Endometrium (tissue), 2 donors: ENCODE measurements around the gene EIF4G1.

Experiments
- FAIRE-seq: peaks from 2 replicates; lab custom pipeline; 2012; peaks lifted over from hg19 to GRCh38; lab: Jason Lieb, UNC
- donor health status: control.
- donor health status: control.

The EIF4G1 gene

GRCh38 chr3:184351511-184352148 is 37.2 kb downstream of the EIF4G1 start:
- no peak for FAIRE-seq

- FAIRE-seq = no peak
Observed at GRCh38 chr3:184352149-184352785, 37.9 kb downstream of the EIF4G1 start.

GRCh38 chr3:184352897-184353545 is 38.6 kb downstream of the EIF4G1 start:
- FAIRE-seq = no peak

GRCh38 chr3:184353546-184353941 is 39.1 kb downstream of the EIF4G1 start:
- no peak for FAIRE-seq

DNA sequence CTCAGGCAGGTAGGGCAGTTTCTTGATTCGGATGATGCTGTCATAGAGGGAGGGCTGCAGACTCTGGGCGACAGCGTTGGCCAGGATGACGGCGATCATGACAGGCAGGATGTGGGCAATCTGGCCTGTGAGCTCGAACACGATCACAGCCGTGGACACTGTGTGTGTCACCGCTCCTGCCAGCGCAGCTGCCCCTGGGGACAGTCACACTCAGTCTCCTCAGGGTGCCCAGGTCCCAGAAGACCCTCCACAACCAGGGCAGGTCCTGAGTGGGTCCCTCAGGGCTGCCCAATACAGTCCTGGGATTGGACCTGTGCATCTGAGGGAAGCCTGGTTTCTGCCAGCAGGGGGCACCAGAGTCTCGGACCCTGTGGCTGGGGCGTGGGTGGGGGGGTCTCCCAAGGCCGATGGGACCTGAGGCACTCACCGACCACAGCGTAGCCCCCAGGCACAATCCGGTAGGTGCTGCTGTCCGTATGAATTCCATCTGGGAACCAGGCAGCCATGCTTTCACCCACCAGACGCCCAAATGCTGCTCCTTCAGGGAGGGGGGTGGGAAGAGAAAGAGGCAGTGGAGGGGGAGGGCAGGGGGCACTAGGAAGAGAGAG is 39.8 kb downstream of the EIF4G1 start:
- FAIRE-seq = no peak

GRCh38 chr3:184354754-184355153 is 40.3 kb downstream of the EIF4G1 start:
- FAIRE-seq = no peak

DNA sequence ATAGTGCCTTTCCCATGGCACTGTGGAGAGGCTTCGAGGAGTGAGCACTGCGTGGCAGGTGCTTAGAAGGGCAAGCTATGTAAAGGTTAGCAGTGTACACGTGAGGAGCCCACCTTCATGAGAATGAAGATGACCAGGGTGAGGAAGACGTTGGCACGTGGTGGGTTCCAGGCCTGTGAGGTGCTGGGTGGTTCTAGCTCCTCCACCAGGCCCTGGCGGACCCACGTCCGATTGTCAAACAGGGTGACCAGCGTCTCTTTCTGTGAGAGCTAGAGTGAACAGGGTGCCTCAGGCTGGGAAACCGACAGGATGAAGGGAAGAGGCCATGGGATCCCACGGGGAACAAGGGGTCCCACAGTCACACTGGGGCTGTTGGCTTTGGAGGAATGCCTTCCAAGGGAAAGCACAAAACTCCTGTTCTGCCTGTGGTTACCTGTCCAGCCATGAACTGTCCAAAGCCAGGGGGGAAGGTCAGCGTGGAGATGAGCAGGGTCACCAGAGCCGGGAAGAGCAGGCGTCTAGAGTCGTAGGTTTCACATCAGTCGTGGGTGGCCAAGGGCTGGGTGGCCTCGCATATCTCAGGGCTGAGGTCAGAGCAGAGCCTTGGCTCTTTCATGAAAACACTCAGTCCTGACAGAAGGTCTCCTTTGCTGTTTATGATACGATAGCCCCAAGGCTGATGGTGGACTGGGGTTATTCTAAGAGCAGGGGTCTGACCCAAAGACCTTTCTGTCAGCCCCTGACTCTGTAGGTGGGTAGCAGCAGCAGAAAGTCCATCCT is 41.0 kb downstream of the EIF4G1 start:
- no peak for FAIRE-seq

- no peak for FAIRE-seq
Observed at GRCh38 chr3:184357248-184358123, 43.1 kb downstream of the EIF4G1 start.

DNA sequence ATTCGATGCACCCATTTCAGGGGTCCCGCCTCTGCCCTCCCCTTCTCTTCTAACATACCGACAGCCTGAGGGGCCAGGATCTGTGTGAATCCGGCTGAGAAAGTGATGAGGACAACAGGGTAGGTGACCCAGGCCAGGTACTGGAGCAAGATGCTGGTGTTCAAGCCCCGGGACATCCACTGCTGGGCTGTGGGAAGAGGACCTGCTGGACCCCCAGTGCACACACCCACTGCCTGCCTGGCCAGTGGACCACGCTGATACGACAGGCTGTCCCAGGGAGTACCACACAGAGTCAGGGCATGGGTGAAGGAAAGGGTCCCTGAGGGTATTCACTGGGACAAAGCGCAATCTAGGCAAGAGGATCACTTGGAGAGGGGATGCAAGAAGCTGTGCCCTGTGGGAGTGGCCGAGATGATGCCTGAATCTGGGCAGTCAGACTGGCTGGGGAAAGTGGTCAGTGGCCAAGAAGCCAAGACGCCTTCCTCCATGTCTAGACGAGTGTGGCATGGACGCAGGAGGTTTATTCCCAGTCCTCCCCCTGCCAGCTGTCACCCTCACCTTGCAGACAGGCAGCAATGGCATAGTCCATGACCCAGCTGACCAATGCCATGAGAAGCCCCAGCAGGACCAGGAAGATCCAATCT is 43.8 kb downstream of the EIF4G1 start:
- no peak for FAIRE-seq

GRCh38 chr3:184358921-184359350 is 44.5 kb downstream of the EIF4G1 start:
- no peak for FAIRE-seq

DNA sequence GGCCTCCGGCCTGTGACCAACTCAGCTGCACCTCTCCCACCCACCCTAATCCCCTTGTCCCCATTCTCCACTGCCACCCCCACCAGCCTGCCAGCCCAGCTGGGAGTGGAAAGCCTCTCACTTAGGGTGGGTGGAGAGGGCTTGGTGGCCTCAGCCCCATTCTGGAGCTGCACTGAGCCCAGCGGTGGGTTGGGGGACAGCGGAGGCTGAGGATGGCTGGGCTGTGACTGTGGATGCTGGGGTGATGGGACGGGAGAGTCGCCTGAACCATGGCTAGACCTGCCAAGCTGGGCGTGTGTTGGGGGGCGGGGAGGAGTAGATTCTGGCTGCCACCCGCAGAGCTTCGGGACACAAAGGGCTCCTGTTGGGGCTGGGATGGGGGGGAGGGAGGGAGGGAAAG is 45.2 kb downstream of the EIF4G1 start:
- FAIRE-seq = no peak

GRCh38 chr3:184360070-184360928 is 45.9 kb downstream of the EIF4G1 start:
- no peak for FAIRE-seq

DNA sequence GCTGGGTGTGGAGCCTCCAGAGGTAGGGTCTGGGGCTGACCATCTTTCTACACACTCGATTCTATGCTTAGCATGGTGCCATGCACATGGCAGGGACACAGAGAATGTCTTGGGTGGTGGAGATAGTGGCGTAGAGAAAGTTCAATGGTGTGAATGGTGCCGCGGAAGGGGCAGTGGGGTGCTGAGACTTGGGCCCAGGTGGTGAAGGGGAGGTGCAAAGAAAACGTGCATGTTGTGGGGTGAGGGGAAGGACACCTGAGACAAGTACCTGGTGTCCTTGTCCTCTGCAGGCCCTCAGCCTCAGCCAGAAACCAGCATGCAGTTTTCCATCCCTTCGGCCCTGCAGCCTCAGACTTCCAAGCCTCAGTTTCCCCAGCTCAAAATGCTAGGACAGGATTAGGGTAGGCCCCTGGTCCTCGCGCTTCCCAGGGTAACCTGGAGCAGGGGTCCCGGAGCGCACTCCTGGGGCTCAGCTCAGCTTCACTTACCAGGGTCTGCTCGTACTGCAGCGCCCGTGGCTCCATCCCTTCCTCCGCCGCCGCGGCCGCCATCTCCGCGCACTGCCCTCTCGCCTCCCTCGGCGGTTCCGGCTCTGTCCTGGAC is 46.6 kb downstream of the EIF4G1 start:
- no peak for FAIRE-seq

DNA sequence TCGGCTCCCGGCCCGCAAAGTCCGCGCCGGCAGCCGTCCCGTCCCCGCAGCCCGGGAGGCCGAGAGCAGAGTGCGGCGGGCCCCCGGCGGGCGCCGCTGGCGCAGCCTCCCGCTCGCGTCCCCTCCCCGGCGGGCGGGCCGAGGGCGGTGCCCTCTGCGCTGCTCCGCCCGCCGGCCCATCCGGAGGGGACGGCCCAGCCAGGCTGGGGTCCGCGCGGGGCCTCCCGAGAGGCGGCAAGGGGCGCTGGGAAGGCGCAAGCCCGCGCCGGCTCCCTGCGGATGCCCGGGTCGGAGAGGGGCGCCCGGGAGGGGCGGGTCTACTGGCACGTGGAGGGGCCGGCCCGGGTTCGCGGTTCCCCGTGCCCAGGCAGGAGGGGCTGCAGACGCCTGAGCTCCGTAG is 47.1 kb downstream of the EIF4G1 start, which contains the start of the genes CLCN2 and POLR2H:
Gene CLCN2, minus strand, starts transcription at position 74 of the 400 bp plus-strand sequence. CDS start 126 bp downstream, outside the sequence.
Gene POLR2H, plus strand, starts transcription at position 179 of the 400 bp plus-strand sequence. CDS start 1,783 bp downstream, outside the sequence.
- no peak for FAIRE-seq

GRCh38 chr3:184361932-184362667 is 47.7 kb downstream of the EIF4G1 start:
- no peak for FAIRE-seq

DNA sequence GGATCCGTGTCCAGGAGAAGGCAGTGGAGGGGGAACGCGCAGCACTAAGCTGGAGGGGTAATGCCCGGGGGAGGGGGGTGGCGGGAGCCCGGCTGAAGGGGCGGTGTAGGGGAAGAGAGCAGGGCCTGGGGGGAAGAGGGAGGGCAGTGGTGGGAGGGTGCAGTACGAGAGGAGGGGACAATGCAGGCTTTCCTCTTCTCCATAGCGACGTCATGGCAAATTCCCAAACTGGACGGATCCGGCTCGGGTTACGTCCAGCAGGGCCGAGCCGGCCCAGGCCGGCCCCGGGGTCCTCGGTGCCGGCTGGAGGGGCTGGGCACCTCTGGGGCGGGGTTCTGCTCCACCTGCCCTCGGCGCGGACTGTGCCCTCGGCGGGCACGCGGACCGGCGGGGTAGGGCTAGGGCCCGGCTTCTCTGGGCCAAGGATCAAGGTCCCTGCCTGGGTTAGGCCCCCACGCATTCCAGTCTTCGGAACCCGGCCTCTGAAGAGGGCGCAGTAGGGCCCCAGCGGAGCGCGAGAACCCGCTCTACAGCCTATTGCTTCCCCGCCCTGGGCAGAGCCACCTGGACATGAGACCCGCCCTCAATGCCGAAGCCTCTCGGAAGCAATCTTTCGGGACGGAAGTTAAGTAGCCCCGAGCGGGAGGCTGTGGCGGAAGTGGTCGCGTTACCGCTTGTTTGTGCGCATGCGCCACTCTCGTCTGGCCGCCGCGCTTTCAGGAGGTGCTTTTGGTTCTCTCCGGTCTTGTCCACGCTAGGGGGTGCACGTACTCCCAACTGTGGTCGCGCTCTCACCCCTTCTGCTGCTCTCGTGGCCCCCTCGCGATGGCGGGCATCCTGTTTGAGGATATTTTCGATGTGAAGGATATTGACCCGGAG is 48.5 kb downstream of the EIF4G1 start:
- FAIRE-seq = peak; percentile 93

DNA sequence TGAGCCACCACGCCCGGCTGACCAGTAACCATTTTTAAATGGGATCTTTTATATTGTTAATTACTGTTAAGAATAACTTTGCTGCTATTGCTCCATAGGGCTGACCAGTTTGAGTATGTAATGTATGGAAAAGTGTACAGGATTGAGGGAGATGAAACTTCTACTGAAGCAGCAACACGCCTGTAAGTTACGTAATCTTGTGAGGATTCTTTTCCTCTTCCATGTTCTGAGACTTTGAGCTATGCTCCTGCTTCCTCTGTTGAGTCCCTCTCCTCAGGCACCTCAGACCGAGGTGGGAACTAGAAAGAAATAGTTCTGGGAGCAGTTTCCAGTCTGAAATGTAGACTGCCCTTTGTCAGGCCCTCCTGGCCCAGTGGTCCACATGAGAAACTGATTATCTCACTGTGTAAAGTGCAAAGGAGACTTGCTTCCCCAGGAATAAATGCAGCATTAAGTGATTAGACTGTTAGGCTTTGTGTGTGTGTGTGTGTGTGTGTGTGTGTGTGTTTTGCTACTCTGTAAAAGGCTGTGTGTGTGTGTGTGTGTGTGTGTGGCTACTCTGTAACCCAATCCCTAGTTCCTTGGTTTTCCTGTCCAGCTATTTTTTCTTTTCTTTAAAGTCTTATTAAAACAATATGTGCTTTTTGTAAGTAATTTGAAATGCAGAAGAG is 52.3 kb downstream of the EIF4G1 start:
- no peak for FAIRE-seq
